ENCODE measurements around the gene SLC2A4RG.
A peak's percentile ranks its signal among the peaks of the same experiment; 100 is the strongest.
"Not testable (repeated sequence)": the region's sequence is repeated elsewhere in the genome, so short reads cannot be mapped to it uniquely, and the experiment has no call there.

SLC2A4RG gene

GRCh38 chr20:63714858-63715257 lies 24.7 kb upstream of the SLC2A4RG start:
- no peak for DNase-seq

- no peak for DNase-seq
Observed at GRCh38 chr20:63718996-63719395, 20.6 kb upstream of the SLC2A4RG start.

GRCh38 chr20:63722967-63723622 lies 16.5 kb upstream of the SLC2A4RG start:
- DNase-seq = not testable (repeated sequence)

GRCh38 chr20:63730189-63730733 lies 9.3 kb upstream of the SLC2A4RG start:
- DNase-seq = not testable (repeated sequence)

- DNase-seq = no peak
Observed at GRCh38 chr20:63731410-63731809, 8.2 kb upstream of the SLC2A4RG start.

GRCh38 chr20:63732118-63733095 lies 7.2 kb upstream of the SLC2A4RG start:
- no peak for DNase-seq

GRCh38 chr20:63733117-63733516 lies 6.5 kb upstream of the SLC2A4RG start:
- no peak for DNase-seq

GRCh38 chr20:63733579-63734081 lies 5.9 kb upstream of the SLC2A4RG start:
- DNase-seq = no peak

GRCh38 chr20:63734111-63734945 lies 5.2 kb upstream of the SLC2A4RG start:
- DNase-seq = no peak

GRCh38 chr20:63734946-63735858 lies 4.4 kb upstream of the SLC2A4RG start:
- no peak for DNase-seq

GRCh38 chr20:63735859-63736718 lies 3.5 kb upstream of the SLC2A4RG start, which contains the start of gene LIME1:
Gene LIME1, plus strand, starts transcription at chr20:63736664. Its CDS starts 886 bp downstream, at chr20:63737550.
- DNase-seq = no peak

- DNase-seq = no peak
Observed at GRCh38 chr20:63736893-63737694, 2.5 kb upstream of the SLC2A4RG start.

GRCh38 chr20:63737695-63737944 lies 2.0 kb upstream of the SLC2A4RG start:
- DNase-seq = no peak

- no peak for DNase-seq
Observed at GRCh38 chr20:63737945-63738686, 1.5 kb upstream of the SLC2A4RG start.

- DNase-seq = no peak
Observed at GRCh38 chr20:63738687-63739129, 868 bp upstream of the SLC2A4RG start.

- DNase-seq = no peak
Observed at GRCh38 chr20:63740070-63740626, 572 bp downstream of the SLC2A4RG start.

- peak; percentile 71 to 82 for DNase-seq
Observed at GRCh38 chr20:63740627-63741353, 1.2 kb downstream of the SLC2A4RG start.

- no peak for DNase-seq
Observed at GRCh38 chr20:63741354-63741675, 1.7 kb downstream of the SLC2A4RG start.

All from NCI-H2081 (cell line).